SK-N-MC (cell line): ENCODE measurements around the gene HRH1.

Experiments
- FOXP2 ChIP-seq: optimal IDR thresholded peaks from 2 replicates; pipeline ENCODE3; 2011; ENCODE audit warnings: mild to moderate bottlenecking, moderate library complexity; ENCODE audit not compliant: insufficient read depth; ENCODE audit errors: extremely low read length, control extremely low read depth
- POLR2AphosphoS5 ChIP-seq: IDR thresholded peaks from 2 replicates; pipeline ENCODE4 v1.6.1; 2012; ENCODE audit warnings: mild to moderate bottlenecking, low read depth, low read length, borderline replicate concordance

- TF ChIP-seq POLR2AphosphoS5 (no peak), FOXP2 (no peak)
These were observed 76.5 kb downstream of the HRH1 start for GRCh38 chr3:11230832-11231231.
